Measurements from ENCODE around the gene SLC24A3.

DNA sequence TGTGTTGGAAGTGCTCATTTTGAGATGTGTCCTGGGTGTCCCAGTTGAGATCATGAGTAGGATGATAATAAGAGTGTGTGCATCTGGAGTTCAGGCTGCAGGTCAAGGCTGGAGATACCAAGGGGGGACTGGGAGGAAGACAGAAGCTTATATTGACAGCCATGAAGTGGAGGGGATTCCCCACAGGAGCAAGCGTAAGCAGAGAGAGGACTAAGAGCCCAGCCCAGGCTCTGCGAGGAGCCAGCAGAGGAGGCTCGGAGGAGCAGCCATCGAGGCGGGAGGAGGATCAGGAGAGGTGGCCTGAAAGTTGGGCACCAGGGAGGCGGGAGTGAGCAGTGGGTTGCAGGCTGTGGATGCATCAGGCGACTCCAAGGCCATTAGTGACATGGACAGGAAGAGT, 116.2 kb downstream of the SLC24A3 start:
- no peak for TF ChIP-seq CTCF (IDR thresholded peaks at IDR 0.05)
- TF ChIP-seq POLR2A (IDR thresholded peaks at IDR 0.05) = no peak
